Right atrium auricular region (tissue), 2 donors: ENCODE results near the gene IFITM5. TPM values are rescaled to one million over a fixed set of nuclear protein-coding genes. Genes with fewer than 3 reads are reported as not detected.
"Not testable (repeated sequence)": the region's sequence is repeated elsewhere in the genome, so short reads cannot be mapped to it uniquely, and the experiment has no call there.

ENCODE experiments used
- DNase-seq: peaks from one replicate; pipeline ENCODE4 v3.0.0-alpha.2; 2019; ENCODE audit warnings: low spot score
- H3K27ac ChIP-seq, 2 donors: fragments of 200-600 bp; sonication (generic); 1 replicate in 1 of 2; 2 replicates in 1 of 2; pipeline ENCODE4 v1.5.1; 2016 to 2019
- H3K27me3 ChIP-seq, 2 donors: fragments of 200-600 bp; sonication (generic); one replicate each; pipeline versions ENCODE4 v1.5.1 to v1.6.0; 2017 to 2019
- H3K36me3 ChIP-seq: fragments of 200-600 bp; sonication (generic); one replicate; pipeline ENCODE4 v1.5.1; 2016
- H3K4me1 ChIP-seq, 2 donors: fragments of 200-600 bp; sonication (generic); one replicate each; pipeline versions ENCODE4 v1.5.1 to v1.6.0; 2017 to 2019
- H3K4me3 ChIP-seq, 2 donors: fragments of 200-600 bp; sonication (generic); 1 replicate in 1 of 2; 2 replicates in 1 of 2; pipeline ENCODE4 v1.5.1; 2017 to 2019; ENCODE audit warnings: mild to moderate bottlenecking in 1 of 2, moderate library complexity in 1 of 2
- H3K9me3 ChIP-seq, 2 donors: fragments of 200-600 bp; sonication (generic); one replicate each; pipeline ENCODE4 v1.5.1; 2019
- CTCF ChIP-seq, 2 donors: fragments of 200-600 bp; sonication (generic); IDR thresholded peaks; one replicate each; pipeline ENCODE4 v1.5.1; 2019; ENCODE audit warnings: antibody characterized with exemption in 2 of 2
- total RNA-seq, 2 donors: library from RNA; depleted of rRNA; stranded (reverse); fragments of >200 nt; gene quantifications; one replicate each; pipeline ENCODE4 v1.1.0, GENCODE V29; 2016

The IFITM5 gene
- total RNA-seq, 2 donors from 2014 or later = not detected

GRCh38 chr11:315516-315994 is 16.2 kb upstream of the IFITM5 start:
- Histone ChIP-seq H3K4me1 (peaks cover 0 to 47% of the 10 kb centered on the region in 2 donors), H3K27ac (peak overlapping the region; percentile 84 to 88), H3K9me3 (no peaks in the 10 kb centered on the region), H3K36me3 (peaks cover 3% of the 10 kb centered on the region), H3K4me3 (peak overlapping the region; percentile 54 to 58), H3K27me3 (no peaks in the 10 kb centered on the region)
- DNase-seq = no peak
- TF ChIP-seq CTCF (IDR thresholded peaks at IDR 0.05) = no peak

DNA sequence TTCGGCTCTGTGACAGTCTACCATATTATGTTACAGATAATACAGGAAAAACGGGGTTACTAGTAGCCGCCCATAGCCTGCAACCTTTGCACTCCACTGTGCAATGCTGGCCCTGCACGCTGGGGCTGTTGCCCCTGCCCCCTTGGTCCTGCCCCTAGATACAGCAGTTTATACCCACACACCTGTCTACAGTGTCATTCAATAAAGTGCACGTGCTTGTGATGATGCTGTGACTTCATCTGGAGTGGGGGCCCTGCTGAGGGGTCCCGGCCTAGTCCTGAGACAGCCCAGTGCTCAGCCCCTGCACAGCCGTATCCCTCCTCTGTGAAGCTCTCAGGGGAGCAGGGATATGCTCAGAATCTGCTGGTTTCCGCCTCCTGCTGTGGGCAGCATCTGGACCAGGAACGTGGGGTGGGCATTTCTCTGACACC is 15.7 kb upstream of the IFITM5 start:
- no peak for TF ChIP-seq CTCF (IDR thresholded peaks at IDR 0.05)
- H3K9me3 ChIP-seq = no peaks in the 10 kb centered on the region
- DNase-seq = no peak
- H3K27me3 ChIP-seq = no peaks in the 10 kb centered on the region
- peaks cover 0 to 47% of the 10 kb centered on the region in 2 donors for H3K4me1 ChIP-seq
- H3K4me3 ChIP-seq = peak overlapping the region; percentile 54 to 58
- peak overlapping the region; percentile 84 to 88 for H3K27ac ChIP-seq
- H3K36me3 ChIP-seq = peaks cover 3% of the 10 kb centered on the region

DNA sequence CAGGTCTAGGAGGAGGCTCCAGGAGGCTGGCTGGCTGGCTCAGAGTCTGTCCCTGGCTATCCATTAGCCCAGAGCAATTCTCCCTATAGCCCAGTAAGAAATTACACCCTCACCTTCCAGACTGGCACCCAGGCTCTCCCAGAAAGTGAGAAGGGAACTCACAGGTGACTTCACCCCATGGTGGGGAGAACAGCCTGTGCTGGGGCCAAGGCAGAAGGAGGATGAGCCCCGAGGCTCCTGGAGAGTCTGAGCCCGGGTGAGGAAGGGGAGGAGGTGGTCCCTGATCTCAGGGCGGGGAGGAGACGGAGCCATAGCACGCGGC is 15.2 kb upstream of the IFITM5 start:
- not testable (repeated sequence) for H3K27me3 ChIP-seq, H3K36me3 ChIP-seq, H3K9me3 ChIP-seq, DNase-seq
- peak overlapping the region; percentile 54 to 58 for H3K4me3 ChIP-seq
- H3K27ac ChIP-seq = peak overlapping the region; percentile 84 to 88
- H3K4me1 ChIP-seq = peaks cover 0 to 52% of the 10 kb centered on the region in 2 donors

GRCh38 chr11:313787-314553 is 14.6 kb upstream of the IFITM5 start, which contains the start of gene IFITM1:
Gene IFITM1, plus strand, starts transcription at chr11:314040. Its CDS starts 131 bp downstream, at chr11:314171.
- Histone ChIP-seq H3K4me1 (peaks cover 0 to 54% of the 10 kb centered on the region in 2 donors), H3K36me3 (no peaks in the 10 kb centered on the region), H3K27me3 (no peaks in the 10 kb centered on the region), H3K9me3 (no peaks in the 10 kb centered on the region), H3K27ac (peak within 1 kb of the TSS; percentile 84 to 88), H3K4me3 (peak within 1 kb of the TSS; percentile 54 to 58)
- TF ChIP-seq CTCF (IDR thresholded peaks at IDR 0.05) = no peak
- no peak for DNase-seq

- H3K27ac ChIP-seq = peak overlapping the region; percentile 84 to 88
- peaks cover 0 to 54% of the 10 kb centered on the region in 2 donors for H3K4me1 ChIP-seq
- TF ChIP-seq CTCF (IDR thresholded peaks at IDR 0.05) = no peak
- peak overlapping the region; percentile 54 to 58 for H3K4me3 ChIP-seq
- no peaks in the 10 kb centered on the region for H3K36me3 ChIP-seq
- H3K9me3 ChIP-seq = no peaks in the 10 kb centered on the region
- H3K27me3 ChIP-seq = no peaks in the 10 kb centered on the region
- DNase-seq = no peak
These were observed 14.0 kb upstream of the IFITM5 start for GRCh38 chr11:313304-313786.

- no peak for TF ChIP-seq CTCF (IDR thresholded peaks at IDR 0.05)
- Histone ChIP-seq H3K9me3 (no peaks in the 10 kb centered on the region), H3K27ac (peak overlapping the region; percentile 84 to 88), H3K4me1 (peaks cover 0 to 49% of the 10 kb centered on the region in 2 donors), H3K27me3 (no peaks in the 10 kb centered on the region), H3K36me3 (no peaks in the 10 kb centered on the region), H3K4me3 (peak overlapping the region in 1 of 2 donors; percentile 44)
- DNase-seq = no peak
These were observed 12.9 kb upstream of the IFITM5 start for GRCh38 chr11:312092-312816.

DNA sequence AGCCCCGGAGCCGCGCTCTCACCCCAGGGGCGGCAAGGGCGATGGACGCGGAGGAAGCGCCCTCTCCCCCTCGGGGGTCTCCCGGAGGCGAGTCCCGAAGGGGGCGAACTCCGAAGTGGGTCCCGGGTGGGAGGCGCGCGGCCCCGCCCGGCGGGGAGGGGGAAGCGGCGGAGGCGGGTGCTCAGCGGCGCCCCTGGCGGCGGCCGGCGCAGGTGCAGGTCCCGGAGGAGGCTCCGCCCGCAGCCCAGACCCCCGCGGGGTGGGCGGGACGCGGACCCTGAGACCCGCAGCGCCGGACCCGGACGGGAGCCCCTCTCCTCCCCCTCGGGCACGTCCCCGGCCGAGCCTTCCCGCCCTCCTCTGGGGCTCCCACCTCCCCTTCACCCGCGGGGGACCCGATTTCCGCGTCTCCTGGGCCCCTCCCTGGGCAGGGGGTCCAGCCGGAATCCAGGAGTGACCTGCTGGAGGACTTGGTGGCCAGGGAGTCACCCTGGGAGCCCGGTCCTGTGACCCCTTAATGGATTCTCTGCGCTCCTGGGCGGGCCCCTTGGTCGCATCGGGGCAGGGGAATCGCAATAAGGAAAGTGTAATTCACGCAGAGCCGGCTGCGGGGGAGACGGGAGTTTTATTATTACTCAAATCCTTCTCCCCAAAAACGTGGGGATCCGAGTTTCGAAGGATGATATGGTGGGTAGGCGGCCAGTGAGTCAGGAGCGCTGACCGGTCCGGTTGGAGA is 11.9 kb upstream of the IFITM5 start:
- not testable (repeated sequence) for H3K9me3 ChIP-seq, H3K36me3 ChIP-seq, H3K27me3 ChIP-seq, DNase-seq
- H3K27ac ChIP-seq = peak overlapping the region; percentile 84 to 88
- peaks cover 0 to 39% of the 10 kb centered on the region in 2 donors for H3K4me1 ChIP-seq
- peak overlapping the region; percentile 26 to 44 for H3K4me3 ChIP-seq

GRCh38 chr11:309979-310572 is 10.8 kb upstream of the IFITM5 start:
- H3K9me3 ChIP-seq, DNase-seq, H3K27me3 ChIP-seq, H3K36me3 ChIP-seq: not testable (repeated sequence)
- Histone ChIP-seq H3K27ac (peak overlapping the region; percentile 83 to 87), H3K4me3 (peak overlapping the region; percentile 50 to 57), H3K4me1 (peaks cover 0 to 28% of the 10 kb centered on the region in 2 donors)
